GM18520 (cell line): Measurements from ENCODE around the gene ZNF581.

ENCODE experiments used
- ATAC-seq: cut with Tn5 transposase; IDR thresholded peaks from one replicate; pipeline ENCODE4 v1.9.1; 2021; ENCODE audit not compliant: unreplicated experiment

The ZNF581 gene

GRCh38 chr19:55643003-55643886 is at the start of gene ZNF581:
Gene ZNF581 (plus strand): TSS chr19:55643649. CDS start chr19:55644572, 923 bp downstream.
- no peak for ATAC-seq

GRCh38 chr19:55594996-55595545 is 48.4 kb upstream of the ZNF581 start:
- ATAC-seq = no peak

DNA sequence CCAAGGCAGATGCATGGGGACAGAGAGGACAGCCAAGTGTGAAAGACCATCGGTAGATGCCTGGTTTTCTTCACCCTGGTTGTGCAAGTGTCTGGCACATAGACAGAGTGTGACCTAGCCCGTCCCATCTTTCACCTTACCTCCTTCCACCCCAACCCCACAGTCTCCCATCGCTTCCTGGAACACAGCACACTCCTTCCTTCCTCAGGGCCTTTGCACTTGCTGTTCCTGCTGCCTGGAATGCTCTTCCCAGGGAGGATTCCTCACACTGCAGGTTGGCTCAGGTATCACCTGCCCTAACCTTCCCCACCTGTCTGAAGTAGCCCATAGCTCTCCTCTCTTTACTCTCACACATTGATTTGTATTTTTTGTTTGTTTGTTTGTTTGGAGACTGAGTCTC is 47.1 kb upstream of the ZNF581 start:
- no peak for ATAC-seq

DNA sequence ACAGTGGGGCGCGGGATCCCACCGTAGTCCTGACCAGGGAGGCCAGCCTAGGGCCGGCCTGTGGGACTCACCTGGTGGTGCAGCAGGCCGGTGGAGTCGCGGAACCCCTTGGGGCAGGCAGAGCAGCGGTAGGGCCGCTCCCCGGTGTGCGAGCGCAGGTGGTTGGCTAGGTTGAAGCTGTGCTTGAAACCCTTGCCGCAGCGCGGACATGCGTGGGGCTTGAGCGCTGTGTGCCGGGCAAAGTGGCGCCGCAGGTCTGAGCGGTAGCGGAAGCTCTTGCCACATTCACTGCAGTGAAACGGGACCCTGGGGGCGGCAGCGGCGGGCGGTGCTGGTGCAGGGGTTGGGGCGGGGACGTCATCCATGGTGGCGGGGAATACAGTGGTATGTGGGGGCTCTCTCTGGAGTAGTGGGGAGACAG is 45.9 kb upstream of the ZNF581 start:
- no peak for ATAC-seq

DNA sequence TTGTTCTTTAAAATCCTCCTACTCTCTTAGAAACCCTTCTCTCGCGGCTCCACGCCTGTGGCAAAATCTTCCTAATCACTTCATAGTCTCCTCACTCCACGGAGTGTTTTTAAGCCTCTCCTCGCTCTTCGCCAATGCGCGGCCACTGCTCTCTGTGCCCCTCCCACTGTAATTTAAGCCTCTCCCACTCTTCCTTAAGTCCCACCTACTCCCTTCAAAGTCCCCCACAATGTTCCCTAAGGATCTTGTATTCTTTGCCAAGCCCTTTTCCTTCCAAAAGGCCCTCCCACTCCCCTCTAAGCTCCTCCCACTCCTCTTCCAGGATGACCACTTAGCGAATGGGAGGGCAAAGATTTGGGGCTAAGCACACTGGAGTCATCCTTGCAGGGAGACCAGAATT is 45.4 kb upstream of the ZNF581 start:
- ATAC-seq = no peak

DNA sequence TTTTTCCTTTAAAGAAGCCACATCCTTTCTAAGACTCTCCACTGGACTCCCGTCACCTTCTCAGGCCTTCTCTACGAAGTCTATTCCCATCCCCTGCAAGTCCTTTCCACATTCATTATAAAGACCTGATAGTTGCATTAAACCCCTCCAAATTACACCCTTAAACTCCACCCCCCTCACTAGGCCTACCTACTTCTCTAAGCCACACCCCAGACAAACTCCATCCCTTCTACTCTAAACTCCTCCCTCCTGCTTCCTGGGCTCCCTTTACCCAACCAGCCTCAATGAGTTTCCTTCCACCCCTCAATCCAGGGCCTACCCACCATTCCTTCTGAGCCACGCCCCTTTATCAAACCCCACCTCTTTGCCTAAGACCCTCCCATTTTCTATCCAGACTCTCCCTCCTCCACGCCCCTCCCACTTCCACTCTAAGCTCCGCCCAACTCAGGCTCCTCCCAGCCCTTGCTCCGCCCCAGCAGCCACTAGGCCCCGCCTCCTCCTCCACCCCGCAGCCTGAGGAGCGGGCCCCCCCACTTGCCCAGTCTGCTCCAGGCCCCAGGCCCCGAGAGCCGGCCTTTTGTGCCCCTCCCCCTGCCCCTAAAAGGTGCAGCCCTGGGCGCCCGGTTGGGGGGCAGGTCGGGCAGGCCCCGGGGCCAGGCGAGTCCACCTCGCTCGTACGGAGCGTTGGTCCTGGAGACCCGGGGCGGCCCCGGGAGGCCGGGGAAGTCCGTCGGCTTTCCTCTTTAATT is 44.6 kb upstream of the ZNF581 start:
- peak; percentile 31 for ATAC-seq

DNA sequence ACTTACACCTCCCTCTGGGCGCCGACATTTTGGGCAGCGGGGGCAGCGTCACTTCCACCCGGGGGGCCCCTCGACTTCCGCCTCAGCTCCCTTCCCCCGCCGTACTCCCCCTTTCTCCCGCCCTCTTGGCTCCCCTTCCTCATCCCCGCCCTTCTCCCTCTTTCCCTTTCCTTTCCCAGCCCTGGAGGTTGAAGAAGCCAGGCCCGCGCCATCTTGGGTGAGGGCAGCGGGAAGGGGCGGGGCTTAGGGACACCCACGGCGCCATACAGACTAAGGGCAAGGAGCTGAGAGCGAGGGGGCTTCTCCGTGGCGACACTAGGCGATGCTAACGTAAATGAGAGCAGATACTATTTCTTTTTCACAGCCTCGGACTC is 44.0 kb upstream of the ZNF581 start, which contains the start of gene FIZ1:
Gene FIZ1 (minus strand): TSS at position 50 of the 374 bp plus-strand sequence. CDS start 1,652 bp downstream, outside the sequence.
- ATAC-seq = peak; percentile 30

DNA sequence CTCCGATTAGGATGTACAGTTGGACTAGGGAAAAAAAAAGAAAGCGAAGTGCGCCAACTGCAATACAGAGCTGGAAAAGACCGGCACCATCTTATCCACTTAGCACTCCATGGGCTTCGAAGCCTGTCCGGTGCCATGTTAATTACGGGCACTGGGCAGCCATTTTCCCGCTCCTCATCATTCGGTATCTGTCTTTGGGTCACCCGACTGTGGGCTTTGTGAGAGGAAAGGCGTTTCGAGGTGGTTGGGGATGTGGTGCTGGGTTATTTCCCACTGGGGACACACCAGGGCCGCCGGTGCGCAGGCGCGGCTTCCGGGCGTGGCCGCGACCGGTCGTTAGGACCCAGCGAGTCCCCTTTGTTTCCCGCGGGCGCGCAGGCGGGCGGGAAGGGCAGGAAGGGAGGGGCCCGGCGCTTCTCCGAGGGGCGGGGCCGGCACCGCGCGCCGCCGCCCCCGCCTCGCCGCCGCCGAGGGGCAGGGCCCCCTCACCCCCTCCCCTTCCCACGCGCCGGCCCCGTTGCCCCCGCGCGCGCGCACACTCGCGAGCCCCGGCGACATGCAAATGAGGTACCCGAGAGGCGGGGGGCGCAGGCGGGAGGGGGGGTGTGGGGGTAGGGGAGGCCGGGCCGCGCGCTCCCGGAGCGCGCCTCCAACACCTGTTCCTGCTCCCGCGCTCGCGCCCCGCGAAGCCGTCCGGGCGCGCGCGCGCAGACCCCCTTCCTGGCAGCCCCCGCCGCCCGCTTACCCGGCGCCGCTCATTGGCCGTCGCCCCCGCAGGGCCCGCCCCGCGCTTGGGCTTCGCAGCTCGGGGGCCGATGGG is 43.4 kb upstream of the ZNF581 start, which contains the start of gene ZNF524:
Gene ZNF524 (plus strand): TSS at position 447 of the 820 bp plus-strand sequence. CDS start 1,825 bp downstream, outside the sequence.
- ATAC-seq = peak; percentile 31

GRCh38 chr19:55600662-55601028 is 42.8 kb upstream of the ZNF581 start:
- ATAC-seq = no peak

DNA sequence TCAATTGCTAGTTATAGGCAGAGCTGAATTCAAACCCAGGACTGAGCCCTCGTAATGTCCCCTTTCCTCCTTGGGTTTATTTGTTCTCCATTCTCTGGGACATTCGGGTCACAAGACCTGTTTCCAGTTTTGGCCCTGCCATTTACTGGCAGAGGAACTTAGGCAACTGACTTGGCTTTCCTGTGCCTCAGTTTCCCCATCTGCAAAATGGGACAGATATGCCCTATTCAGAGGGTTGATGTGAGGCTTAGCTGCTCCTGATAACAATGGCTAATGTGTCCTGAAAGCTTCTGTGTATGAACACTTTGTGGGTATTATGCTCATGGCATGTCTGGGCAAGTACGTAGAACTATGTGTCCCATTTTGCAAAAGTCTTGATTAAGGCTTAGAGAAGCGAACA is 42.4 kb upstream of the ZNF581 start:
- ATAC-seq = no peak

- no peak for ATAC-seq
These were observed 41.1 kb upstream of the ZNF581 start for GRCh38 chr19:55602104-55603001.

GRCh38 chr19:55603115-55603514 is 40.3 kb upstream of the ZNF581 start:
- no peak for ATAC-seq

- ATAC-seq = no peak
These were observed 39.7 kb upstream of the ZNF581 start for GRCh38 chr19:55603581-55604292.

- ATAC-seq = peak; percentile 55
These were observed 38.2 kb upstream of the ZNF581 start for GRCh38 chr19:55605207-55605636.

- ATAC-seq = peak; percentile 7
These were observed 37.6 kb upstream of the ZNF581 start, which contains the start of gene ZNF865 for GRCh38 chr19:55605637-55606470. Gene ZNF865 (plus strand): TSS chr19:55605647. CDS start chr19:55613619, 7,972 bp downstream.

GRCh38 chr19:55606471-55606787 is 37.0 kb upstream of the ZNF581 start:
- ATAC-seq = no peak

- ATAC-seq = no peak
These were observed 36.6 kb upstream of the ZNF581 start for GRCh38 chr19:55606817-55607216.

DNA sequence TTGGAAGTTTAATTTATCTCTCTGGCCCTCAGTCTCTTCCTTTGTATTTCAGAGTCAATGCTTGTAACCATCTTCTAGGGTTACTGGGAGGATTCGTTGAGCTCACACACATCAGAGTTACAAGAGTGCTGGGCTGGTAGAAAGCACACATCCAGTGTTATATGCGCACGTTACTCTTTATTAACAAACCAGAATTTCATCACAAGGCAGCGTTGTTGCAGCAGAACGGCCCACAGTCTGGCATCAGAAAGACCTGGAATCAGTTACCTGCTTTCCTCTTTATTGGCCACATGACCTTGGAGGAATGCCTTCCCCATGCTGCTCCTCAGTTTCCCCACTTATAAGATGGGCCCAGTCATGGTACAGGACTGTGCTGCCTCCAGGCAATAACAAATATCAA is 34.1 kb upstream of the ZNF581 start:
- no peak for ATAC-seq
